ENCODE data around the gene EEIG1.

GRCh38 chr9:128003966-128004604 is 23.3 kb upstream of the EEIG1 start:
- no peak for TF ChIP-seq POLR2A (IDR thresholded peaks at IDR 0.05)
- TF ChIP-seq CTCF (IDR thresholded peaks at IDR 0.05) = no peak

Data from prostate gland (tissue), 2 donors.